Measurements from ENCODE around the gene PROC.

The PROC gene

GRCh38 chr2:127429844-127430425 lies 11.7 kb downstream of the PROC start:
- TF ChIP-seq CTCF (IDR thresholded peaks at IDR 0.05; ENCODE audit: insufficient read depth, missing control alignments): no peak
- no peak for DNase-seq (ENCODE audit: insufficient read length, low spot score)
- no peak for FAIRE-seq

GRCh38 chr2:127431408-127432023 lies 13.3 kb downstream of the PROC start:
- TF ChIP-seq CTCF (IDR thresholded peaks at IDR 0.05; ENCODE audit: insufficient read depth, missing control alignments): no peak
- DNase-seq (ENCODE audit: insufficient read length, low spot score): no peak
- no peak for FAIRE-seq

- DNase-seq (ENCODE audit: insufficient read length, low spot score) (no peak), FAIRE-seq (no peak)
- no peak for TF ChIP-seq CTCF (IDR thresholded peaks at IDR 0.05; ENCODE audit: insufficient read depth, missing control alignments)
These were observed 16.3 kb downstream of the PROC start for GRCh38 chr2:127434515-127434914.

- DNase-seq (ENCODE audit: insufficient read length, low spot score) (no peak), FAIRE-seq (no peak)
- TF ChIP-seq CTCF (IDR thresholded peaks at IDR 0.05; ENCODE audit: insufficient read depth, missing control alignments): no peak
These were observed 18.8 kb downstream of the PROC start for GRCh38 chr2:127437056-127437455.

GRCh38 chr2:127437781-127438726 lies 19.8 kb downstream of the PROC start:
- DNase-seq (ENCODE audit: insufficient read length, low spot score): no peak
- no peak for TF ChIP-seq CTCF (IDR thresholded peaks at IDR 0.05; ENCODE audit: insufficient read depth, missing control alignments)
- no peak for FAIRE-seq

GRCh38 chr2:127439343-127439742 lies 21.1 kb downstream of the PROC start:
- TF ChIP-seq CTCF (IDR thresholded peaks at IDR 0.05; ENCODE audit: insufficient read depth, missing control alignments): no peak
- FAIRE-seq: no peak
- DNase-seq (ENCODE audit: insufficient read length, low spot score): no peak

Measured in D721Med (cell line).